Measurements from ENCODE around the gene SEC61B.
"Not testable (repeated sequence)": the region's sequence is repeated elsewhere in the genome, so short reads cannot be mapped to it uniquely, and the experiment has no call there.

SEC61B gene

GRCh38 chr9:99192786-99193465 is 29.2 kb upstream of the SEC61B start:
- DNase-seq: no peak

GRCh38 chr9:99193466-99193821 is 28.6 kb upstream of the SEC61B start:
- no peak for DNase-seq

GRCh38 chr9:99196484-99196883 is 25.6 kb upstream of the SEC61B start:
- DNase-seq: not testable (repeated sequence)

- DNase-seq: no peak
Observed at GRCh38 chr9:99197124-99197630, 24.9 kb upstream of the SEC61B start.

GRCh38 chr9:99197987-99198386 is 24.1 kb upstream of the SEC61B start:
- peak; percentile 0 for DNase-seq

- no peak for DNase-seq
Observed at GRCh38 chr9:99199938-99200539, 22.0 kb upstream of the SEC61B start.

GRCh38 chr9:99201603-99202002 is 20.5 kb upstream of the SEC61B start:
- no peak for DNase-seq

- no peak for DNase-seq
Observed at GRCh38 chr9:99210572-99210971, 11.5 kb upstream of the SEC61B start.

GRCh38 chr9:99211746-99212145 is 10.3 kb upstream of the SEC61B start:
- no peak for DNase-seq

- DNase-seq: no peak
Observed at GRCh38 chr9:99213197-99213596, 8.9 kb upstream of the SEC61B start.

GRCh38 chr9:99216073-99216472 is 6.0 kb upstream of the SEC61B start:
- DNase-seq: no peak

- no peak for DNase-seq
Observed at GRCh38 chr9:99220011-99220410, 2.1 kb upstream of the SEC61B start.

GRCh38 chr9:99221266-99221620 is 839 bp upstream of the SEC61B start:
- no peak for DNase-seq

- DNase-seq: no peak
Observed at GRCh38 chr9:99222416-99223270, 561 bp downstream of the SEC61B start.

- DNase-seq: no peak
Observed at GRCh38 chr9:99224445-99224844, 2.4 kb downstream of the SEC61B start.

GRCh38 chr9:99226054-99226453 is 4.0 kb downstream of the SEC61B start:
- no peak for DNase-seq

- no peak for DNase-seq
Observed at GRCh38 chr9:99230206-99230605, 8.1 kb downstream of the SEC61B start.

- DNase-seq: no peak
Observed at GRCh38 chr9:99231711-99232110, 9.6 kb downstream of the SEC61B start.

- no peak for DNase-seq
Observed at GRCh38 chr9:99234618-99235017, 12.5 kb downstream of the SEC61B start.

- no peak for DNase-seq
Observed at GRCh38 chr9:99235069-99235468, 13.0 kb downstream of the SEC61B start.

- no peak for DNase-seq
Observed at GRCh38 chr9:99235926-99236634, 14.0 kb downstream of the SEC61B start.

GRCh38 chr9:99237356-99237755 is 15.3 kb downstream of the SEC61B start:
- DNase-seq: no peak

GRCh38 chr9:99237849-99238248 is 15.8 kb downstream of the SEC61B start:
- not testable (repeated sequence) for DNase-seq

All from midbrain (tissue), 1 donor.